ENCODE measurements around the gene MAPK8IP2.

Gene MAPK8IP2

DNA sequence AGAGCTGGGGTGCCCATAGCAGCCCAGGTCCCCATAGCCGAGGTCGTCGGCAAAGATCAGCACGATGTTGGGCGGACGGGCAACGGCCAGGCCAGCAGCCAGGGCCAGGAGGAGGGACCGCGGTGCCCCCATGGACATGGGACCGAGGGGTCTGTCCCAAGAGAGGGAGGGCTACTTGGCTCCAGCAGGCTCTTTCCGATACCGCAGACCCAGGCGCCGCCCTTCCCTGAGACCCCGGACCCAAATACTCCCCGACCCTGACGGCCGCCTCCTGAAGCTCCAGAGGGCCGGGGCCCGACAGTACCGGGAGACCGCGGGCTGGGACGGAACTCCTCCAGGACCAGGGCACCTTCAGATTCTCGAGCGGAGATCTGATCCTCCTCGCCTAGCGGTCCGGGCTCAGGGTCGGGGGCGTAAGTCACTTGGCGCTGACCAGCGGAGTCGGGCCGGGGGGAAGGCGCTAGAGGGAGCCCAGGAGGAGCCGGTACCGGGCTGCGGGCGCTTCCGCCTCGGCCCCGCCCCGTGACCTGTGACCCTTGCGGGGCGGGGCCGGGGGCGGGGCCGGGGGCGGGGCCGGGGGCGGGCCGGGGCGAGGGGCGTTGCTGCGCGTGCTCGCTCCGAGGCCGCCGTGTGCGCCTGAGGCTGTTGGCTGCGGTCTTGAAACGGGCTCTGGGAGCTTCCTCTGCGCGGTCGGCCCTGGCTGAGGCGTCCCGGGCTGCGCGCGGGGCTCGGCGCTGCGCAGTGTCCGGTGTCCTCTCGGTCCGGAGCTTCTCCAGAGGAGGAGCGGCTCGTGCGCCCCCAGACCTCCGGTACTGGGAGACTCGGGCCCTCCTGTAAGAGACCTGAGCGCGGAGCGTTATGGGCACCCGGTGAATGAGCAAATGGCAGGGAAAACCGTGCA is 27.3 kb downstream of the MAPK8IP2 start, which contains the start of gene ARSA (continued):
- TF ChIP-seq, protein P1, sequence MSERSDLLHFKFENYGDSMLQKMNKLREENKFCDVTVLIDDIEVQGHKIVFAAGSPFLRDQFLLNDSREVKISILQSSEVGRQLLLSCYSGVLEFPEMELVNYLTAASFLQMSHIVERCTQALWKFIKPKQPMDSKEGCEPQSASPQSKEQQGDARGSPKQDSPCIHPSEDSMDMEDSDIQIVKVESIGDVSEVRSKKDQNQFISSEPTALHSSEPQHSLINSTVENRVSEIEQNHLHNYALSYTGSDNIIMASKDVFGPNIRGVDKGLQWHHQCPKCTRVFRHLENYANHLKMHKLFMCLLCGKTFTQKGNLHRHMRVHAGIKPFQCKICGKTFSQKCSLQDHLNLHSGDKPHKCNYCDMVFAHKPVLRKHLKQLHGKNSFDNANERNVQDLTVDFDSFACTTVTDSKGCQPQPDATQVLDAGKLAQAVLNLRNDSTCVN (tag by site-specific recombination; optimal IDR thresholded peaks at IDR 0.05) = peak; percentile 81
- TF ChIP-seq ZNF132 (tag by site-specific recombination; IDR thresholded peaks at IDR 0.05; ENCODE audit: borderline replicate concordance) = no peak
- TF ChIP-seq KLF8 (tag by site-specific recombination; IDR thresholded peaks at IDR 0.05) = peak; percentile 82
- TF ChIP-seq, protein P2, sequence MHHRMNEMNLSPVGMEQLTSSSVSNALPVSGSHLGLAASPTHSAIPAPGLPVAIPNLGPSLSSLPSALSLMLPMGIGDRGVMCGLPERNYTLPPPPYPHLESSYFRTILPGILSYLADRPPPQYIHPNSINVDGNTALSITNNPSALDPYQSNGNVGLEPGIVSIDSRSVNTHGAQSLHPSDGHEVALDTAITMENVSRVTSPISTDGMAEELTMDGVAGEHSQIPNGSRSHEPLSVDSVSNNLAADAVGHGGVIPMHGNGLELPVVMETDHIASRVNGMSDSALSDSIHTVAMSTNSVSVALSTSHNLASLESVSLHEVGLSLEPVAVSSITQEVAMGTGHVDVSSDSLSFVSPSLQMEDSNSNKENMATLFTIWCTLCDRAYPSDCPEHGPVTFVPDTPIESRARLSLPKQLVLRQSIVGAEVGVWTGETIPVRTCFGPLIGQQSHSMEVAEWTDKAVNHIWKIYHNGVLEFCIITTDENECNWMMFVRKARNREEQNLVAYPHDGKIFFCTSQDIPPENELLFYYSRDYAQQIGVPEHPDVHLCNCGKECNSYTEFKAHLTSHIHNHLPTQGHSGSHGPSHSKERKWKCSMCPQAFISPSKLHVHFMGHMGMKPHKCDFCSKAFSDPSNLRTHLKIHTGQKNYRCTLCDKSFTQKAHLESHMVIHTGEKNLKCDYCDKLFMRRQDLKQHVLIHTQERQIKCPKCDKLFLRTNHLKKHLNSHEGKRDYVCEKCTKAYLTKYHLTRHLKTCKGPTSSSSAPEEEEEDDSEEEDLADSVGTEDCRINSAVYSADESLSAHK (tag by site-specific recombination; IDR thresholded peaks at IDR 0.05) = 0 out of 2 replicates have a peak, but pooled peaks have one; percentile 21
- peak; percentile 67; the same call in 1 of the 2 replicates for TF ChIP-seq ZBTB20 (tag by site-specific recombination; IDR thresholded peaks at IDR 0.05)
- TF ChIP-seq ZNF510 (tag by site-specific recombination; IDR thresholded peaks at IDR 0.05; ENCODE audit: insufficient replicate concordance) = no peak
- TF ChIP-seq, protein P3, sequence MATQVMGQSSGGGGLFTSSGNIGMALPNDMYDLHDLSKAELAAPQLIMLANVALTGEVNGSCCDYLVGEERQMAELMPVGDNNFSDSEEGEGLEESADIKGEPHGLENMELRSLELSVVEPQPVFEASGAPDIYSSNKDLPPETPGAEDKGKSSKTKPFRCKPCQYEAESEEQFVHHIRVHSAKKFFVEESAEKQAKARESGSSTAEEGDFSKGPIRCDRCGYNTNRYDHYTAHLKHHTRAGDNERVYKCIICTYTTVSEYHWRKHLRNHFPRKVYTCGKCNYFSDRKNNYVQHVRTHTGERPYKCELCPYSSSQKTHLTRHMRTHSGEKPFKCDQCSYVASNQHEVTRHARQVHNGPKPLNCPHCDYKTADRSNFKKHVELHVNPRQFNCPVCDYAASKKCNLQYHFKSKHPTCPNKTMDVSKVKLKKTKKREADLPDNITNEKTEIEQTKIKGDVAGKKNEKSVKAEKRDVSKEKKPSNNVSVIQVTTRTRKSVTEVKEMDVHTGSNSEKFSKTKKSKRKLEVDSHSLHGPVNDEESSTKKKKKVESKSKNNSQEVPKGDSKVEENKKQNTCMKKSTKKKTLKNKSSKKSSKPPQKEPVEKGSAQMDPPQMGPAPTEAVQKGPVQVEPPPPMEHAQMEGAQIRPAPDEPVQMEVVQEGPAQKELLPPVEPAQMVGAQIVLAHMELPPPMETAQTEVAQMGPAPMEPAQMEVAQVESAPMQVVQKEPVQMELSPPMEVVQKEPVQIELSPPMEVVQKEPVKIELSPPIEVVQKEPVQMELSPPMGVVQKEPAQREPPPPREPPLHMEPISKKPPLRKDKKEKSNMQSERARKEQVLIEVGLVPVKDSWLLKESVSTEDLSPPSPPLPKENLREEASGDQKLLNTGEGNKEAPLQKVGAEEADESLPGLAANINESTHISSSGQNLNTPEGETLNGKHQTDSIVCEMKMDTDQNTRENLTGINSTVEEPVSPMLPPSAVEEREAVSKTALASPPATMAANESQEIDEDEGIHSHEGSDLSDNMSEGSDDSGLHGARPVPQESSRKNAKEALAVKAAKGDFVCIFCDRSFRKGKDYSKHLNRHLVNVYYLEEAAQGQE (tag by site-specific recombination; IDR thresholded peaks at IDR 0.05) = peak; percentile 50; the same call in 1 of the 2 replicates
- no peak for TF ChIP-seq ZNF571 (tag by site-specific recombination; IDR thresholded peaks at IDR 0.05)
- no peak for TF ChIP-seq ZNF292 (tag by site-specific recombination; IDR thresholded peaks at IDR 0.05; ENCODE audit: borderline replicate concordance, low read depth)
- TF ChIP-seq, protein P4, sequence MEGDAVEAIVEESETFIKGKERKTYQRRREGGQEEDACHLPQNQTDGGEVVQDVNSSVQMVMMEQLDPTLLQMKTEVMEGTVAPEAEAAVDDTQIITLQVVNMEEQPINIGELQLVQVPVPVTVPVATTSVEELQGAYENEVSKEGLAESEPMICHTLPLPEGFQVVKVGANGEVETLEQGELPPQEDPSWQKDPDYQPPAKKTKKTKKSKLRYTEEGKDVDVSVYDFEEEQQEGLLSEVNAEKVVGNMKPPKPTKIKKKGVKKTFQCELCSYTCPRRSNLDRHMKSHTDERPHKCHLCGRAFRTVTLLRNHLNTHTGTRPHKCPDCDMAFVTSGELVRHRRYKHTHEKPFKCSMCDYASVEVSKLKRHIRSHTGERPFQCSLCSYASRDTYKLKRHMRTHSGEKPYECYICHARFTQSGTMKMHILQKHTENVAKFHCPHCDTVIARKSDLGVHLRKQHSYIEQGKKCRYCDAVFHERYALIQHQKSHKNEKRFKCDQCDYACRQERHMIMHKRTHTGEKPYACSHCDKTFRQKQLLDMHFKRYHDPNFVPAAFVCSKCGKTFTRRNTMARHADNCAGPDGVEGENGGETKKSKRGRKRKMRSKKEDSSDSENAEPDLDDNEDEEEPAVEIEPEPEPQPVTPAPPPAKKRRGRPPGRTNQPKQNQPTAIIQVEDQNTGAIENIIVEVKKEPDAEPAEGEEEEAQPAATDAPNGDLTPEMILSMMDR (tag by site-specific recombination; IDR thresholded peaks at IDR 0.05) = peak; percentile 59; the same call in 1 of the 2 replicates
- TF ChIP-seq, protein P5, sequence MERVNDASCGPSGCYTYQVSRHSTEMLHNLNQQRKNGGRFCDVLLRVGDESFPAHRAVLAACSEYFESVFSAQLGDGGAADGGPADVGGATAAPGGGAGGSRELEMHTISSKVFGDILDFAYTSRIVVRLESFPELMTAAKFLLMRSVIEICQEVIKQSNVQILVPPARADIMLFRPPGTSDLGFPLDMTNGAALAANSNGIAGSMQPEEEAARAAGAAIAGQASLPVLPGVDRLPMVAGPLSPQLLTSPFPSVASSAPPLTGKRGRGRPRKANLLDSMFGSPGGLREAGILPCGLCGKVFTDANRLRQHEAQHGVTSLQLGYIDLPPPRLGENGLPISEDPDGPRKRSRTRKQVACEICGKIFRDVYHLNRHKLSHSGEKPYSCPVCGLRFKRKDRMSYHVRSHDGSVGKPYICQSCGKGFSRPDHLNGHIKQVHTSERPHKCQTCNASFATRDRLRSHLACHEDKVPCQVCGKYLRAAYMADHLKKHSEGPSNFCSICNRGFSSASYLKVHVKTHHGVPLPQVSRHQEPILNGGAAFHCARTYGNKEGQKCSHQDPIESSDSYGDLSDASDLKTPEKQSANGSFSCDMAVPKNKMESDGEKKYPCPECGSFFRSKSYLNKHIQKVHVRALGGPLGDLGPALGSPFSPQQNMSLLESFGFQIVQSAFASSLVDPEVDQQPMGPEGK (tag by site-specific recombination; IDR thresholded peaks at IDR 0.05) = 0 out of 2 replicates have a peak, but pooled peaks have one; percentile 36
- TF ChIP-seq SP3 (tag by site-specific recombination; IDR thresholded peaks at IDR 0.05) = peak; percentile 52
- TF ChIP-seq ZNF654 (tag by site-specific recombination; IDR thresholded peaks at IDR 0.05; ENCODE audit: low read depth) = no peak
- TF ChIP-seq ZEB2 (tag by site-specific recombination; IDR thresholded peaks at IDR 0.05) = 0 out of 2 replicates have a peak, but pooled peaks have one; percentile 55
